Rectal smooth muscle tissue (tissue), 1 donor: ENCODE measurements around the gene CD7.
"Not testable (repeated sequence)": the region's sequence is repeated elsewhere in the genome, so short reads cannot be mapped to it uniquely, and the experiment has no call there.

Experiments
- H3K27ac ChIP-seq: one replicate; pipeline ENCODE4 v1.7.0; 2013; ENCODE audit warnings: low read depth, low read length, inconsistent platforms
- H3K27me3 ChIP-seq: one replicate; pipeline ENCODE4 v1.7.0; 2013; ENCODE audit warnings: low read length; ENCODE audit not compliant: control insufficient read depth, insufficient read depth
- H3K36me3 ChIP-seq: one replicate; pipeline ENCODE4 v1.7.0; 2013; ENCODE audit warnings: low read length; ENCODE audit not compliant: control insufficient read depth, insufficient read depth
- H3K4me1 ChIP-seq: one replicate; pipeline ENCODE4 v1.7.0; 2013; ENCODE audit warnings: low read length; ENCODE audit not compliant: control insufficient read depth, insufficient read depth
- H3K4me3 ChIP-seq: one replicate; pipeline ENCODE4 v1.7.0; 2013; ENCODE audit warnings: low read length
- H3K9ac ChIP-seq: one replicate; pipeline ENCODE4 v1.7.0; 2013; ENCODE audit warnings: low read length

The CD7 gene

DNA sequence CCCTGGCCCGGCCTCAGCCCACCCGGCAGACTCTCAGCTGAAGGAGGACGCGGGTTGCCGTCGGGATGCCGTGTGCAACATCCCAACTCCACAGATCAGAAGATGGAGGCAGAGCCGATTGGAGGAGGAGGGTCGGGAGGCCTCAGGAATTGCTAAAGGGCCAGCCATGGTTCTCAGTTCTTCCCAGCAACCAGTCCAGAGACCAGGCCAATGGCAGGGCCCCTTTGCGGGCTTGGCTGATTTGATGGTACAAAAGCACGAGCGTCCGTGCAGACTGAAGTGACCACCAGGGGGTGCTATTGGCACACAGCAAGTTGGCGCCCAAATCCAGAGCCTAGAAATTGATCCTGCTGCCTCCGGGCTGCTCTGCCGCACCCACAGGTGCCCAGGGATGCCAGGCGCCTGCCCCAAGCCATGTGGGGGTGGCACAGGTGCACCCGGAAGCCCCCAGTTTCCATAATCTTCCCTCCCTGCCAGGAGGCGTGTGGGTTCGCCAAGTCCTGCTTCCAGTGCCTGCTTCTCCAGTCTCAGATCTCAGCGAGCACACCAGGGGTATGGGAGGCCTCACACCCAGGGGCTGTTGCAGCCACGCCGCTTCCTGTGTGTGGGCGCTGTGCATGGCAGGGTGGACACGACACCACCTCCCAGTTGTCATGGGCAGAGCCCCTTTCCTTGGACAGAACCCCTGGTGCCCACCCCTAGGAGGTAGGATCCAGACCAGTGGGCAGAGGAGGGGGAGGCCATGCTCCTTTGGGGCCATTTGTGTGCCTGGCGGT is 34.5 kb upstream of the CD7 start:
- Histone ChIP-seq H3K36me3 (no peaks in the 10 kb centered on the region), H3K4me1 (no peaks in the 10 kb centered on the region), H3K27me3 (no peaks in the 10 kb centered on the region), H3K4me3 (no peak overlapping the region), H3K27ac (no peak overlapping the region), H3K9ac (no peak overlapping the region)

DNA sequence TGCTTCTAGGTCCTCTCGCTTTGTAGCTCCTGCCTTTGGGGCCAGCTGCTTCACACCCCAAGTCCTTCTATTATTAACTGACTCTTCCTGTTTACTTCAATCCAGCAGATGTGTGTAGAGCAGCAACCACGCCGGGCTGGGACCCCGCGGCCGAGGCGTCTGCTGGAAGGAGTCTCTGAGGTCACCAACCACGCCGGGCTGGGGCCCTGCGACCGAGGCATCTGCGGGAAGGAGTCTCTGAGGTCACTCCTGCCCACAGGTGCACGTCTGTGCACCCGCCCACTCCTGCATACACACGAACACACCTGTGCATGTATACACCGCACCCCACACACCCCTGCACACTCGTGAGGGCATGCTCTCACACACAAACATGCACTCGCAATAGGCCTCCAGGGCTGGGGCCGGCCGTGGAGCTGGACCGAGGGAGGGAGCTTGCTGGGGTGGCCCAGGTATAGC is 33.9 kb upstream of the CD7 start:
- no peak overlapping the region for H3K4me3 ChIP-seq
- H3K4me1 ChIP-seq = no peaks in the 10 kb centered on the region
- H3K36me3 ChIP-seq = no peaks in the 10 kb centered on the region
- no peak overlapping the region for H3K27ac ChIP-seq
- no peaks in the 10 kb centered on the region for H3K27me3 ChIP-seq
- H3K9ac ChIP-seq = no peak overlapping the region

DNA sequence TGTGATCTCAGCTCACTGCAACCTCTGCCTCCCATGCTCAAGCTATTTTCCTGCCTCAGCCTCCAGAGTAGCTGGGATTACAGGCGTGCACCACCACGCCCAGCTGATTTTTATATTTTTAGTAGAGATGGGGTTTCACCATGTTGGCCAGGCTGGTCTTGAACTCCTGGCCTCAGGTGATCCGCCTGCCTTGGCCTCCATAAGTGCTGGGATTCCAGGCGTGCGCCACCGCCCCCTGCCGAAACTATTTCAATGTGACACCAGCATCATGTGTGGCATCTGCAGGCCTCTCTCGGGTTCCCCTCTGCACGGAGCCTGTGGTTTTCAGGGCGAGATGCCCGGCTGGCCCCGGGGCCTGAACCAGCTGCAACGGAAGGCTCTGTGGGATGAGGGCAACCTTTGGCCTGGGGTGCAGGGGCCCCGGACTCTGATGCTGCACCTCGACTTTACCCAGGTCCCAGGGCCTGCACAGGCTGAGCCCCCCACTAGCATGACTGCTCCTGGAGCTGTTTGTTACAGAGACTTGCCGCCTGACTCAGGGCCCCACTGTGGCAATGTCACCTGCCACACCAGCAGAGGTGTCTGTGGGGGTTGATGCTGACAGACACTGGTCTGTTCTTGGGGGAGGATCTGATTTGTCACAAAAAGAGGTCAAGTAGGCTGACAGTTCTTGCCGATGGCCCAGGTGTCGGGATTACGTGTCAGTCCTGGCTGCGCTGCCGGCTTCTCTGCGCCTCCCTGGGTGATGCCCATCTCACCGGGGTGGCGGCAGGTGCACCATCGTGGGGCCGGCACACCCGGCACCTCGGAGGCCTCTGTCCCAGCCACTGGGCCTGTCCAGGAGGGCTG is 33.0 kb upstream of the CD7 start:
- Histone ChIP-seq H3K27ac (no peak overlapping the region), H3K4me3 (no peak overlapping the region), H3K27me3 (no peaks in the 10 kb centered on the region), H3K4me1 (no peaks in the 10 kb centered on the region), H3K36me3 (no peaks in the 10 kb centered on the region), H3K9ac (no peak overlapping the region)

DNA sequence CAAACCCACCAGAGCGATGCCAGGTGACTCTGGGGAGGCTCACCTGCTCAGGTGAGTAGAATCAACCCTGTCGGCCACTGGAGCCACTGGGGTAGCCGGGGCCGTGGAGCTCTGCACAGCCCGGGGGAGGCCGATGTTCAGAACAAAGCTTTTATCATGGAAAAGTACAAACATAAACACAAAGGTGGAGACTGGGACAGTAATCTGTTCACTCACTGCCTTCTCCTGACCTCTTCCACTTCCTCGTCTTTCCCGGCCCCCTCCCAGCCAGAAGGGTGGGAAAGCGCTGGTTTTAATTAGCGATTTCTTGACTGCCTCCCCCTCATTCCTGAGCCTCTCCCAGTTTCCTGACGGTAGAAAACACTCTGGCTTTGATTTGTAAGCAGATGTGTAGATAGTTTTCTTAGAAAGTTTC is 31.9 kb upstream of the CD7 start:
- Histone ChIP-seq H3K27me3 (no peaks in the 10 kb centered on the region), H3K27ac (no peak overlapping the region), H3K4me1 (no peaks in the 10 kb centered on the region), H3K36me3 (no peaks in the 10 kb centered on the region), H3K4me3 (no peak overlapping the region), H3K9ac (no peak overlapping the region)

- Histone ChIP-seq H3K9ac (no peak overlapping the region), H3K27ac (no peak overlapping the region), H3K4me1 (no peaks in the 10 kb centered on the region), H3K4me3 (no peak overlapping the region), H3K36me3 (no peaks in the 10 kb centered on the region), H3K27me3 (no peaks in the 10 kb centered on the region)
These were observed 31.5 kb upstream of the CD7 start for GRCh38 chr17:82348866-82349265.

GRCh38 chr17:82348434-82348833 is 31.0 kb upstream of the CD7 start:
- no peaks in the 10 kb centered on the region for H3K27me3 ChIP-seq

GRCh38 chr17:82347994-82348393 is 30.6 kb upstream of the CD7 start:
- H3K4me3 ChIP-seq, H3K9ac ChIP-seq, H3K4me1 ChIP-seq, H3K36me3 ChIP-seq, H3K27me3 ChIP-seq, H3K27ac ChIP-seq: not testable (repeated sequence)

More at GRCh38 chr17:82348434-82348833, 31.0 kb upstream of the CD7 start:
- Histone ChIP-seq H3K36me3 (no peaks in the 10 kb centered on the region), H3K4me3 (no peak overlapping the region), H3K27ac (no peak overlapping the region), H3K4me1 (no peaks in the 10 kb centered on the region), H3K9ac (no peak overlapping the region)

DNA sequence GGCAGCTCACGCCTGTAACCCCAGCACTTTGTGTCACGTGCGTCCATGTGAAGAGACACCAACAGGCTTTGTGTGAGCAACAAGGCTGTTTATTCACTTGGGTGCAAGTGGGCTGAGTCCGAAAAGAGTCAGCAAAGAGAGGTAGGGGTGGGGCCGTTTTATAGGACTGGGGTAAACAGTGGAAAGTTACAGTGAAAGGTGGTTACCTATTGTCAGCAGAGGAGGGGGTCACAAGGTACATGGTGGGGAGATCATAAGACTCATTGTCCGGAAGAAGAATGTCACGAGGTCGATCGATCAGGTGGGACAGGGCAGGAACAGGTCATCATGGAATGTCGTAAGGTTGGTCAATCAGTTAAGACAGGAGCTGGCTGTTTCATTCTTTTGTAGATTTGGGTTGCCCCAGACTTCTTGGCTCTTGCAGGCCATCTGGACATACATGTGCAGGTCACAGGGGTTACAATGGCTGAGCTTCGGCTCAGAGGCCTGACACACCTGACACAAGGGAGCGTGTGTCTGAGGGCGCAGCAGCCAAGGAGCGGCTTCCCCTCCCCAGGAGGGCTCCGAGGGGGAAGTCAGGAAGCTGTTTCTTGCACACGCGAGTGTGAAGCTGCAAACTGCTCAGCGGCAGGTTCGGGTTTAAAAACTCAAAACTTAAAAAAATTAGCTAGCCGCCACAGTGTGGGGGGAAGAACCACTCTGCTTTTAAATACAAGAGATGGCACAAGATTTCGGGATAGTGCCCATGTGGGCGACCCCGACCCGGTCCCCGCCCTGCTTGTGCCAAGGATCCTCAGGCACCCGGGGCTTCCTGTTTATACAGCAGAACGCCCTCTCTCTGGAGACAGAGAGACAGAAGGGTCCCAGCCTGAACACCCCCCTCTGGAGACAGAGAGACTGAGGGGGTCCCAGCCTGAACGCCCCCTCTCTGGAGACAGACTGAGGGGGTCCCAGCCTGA is 29.2 kb upstream of the CD7 start:
- H3K4me3 ChIP-seq = no peak overlapping the region
- no peaks in the 10 kb centered on the region for H3K4me1 ChIP-seq
- no peaks in the 10 kb centered on the region for H3K27me3 ChIP-seq
- no peaks in the 10 kb centered on the region for H3K36me3 ChIP-seq
- no peak overlapping the region for H3K9ac ChIP-seq
- H3K27ac ChIP-seq = no peak overlapping the region

GRCh38 chr17:82345151-82345976 is 28.0 kb upstream of the CD7 start:
- Histone ChIP-seq H3K9ac (no peak overlapping the region), H3K36me3 (no peaks in the 10 kb centered on the region), H3K4me3 (no peak overlapping the region), H3K27me3 (no peaks in the 10 kb centered on the region), H3K4me1 (no peaks in the 10 kb centered on the region), H3K27ac (no peak overlapping the region)

DNA sequence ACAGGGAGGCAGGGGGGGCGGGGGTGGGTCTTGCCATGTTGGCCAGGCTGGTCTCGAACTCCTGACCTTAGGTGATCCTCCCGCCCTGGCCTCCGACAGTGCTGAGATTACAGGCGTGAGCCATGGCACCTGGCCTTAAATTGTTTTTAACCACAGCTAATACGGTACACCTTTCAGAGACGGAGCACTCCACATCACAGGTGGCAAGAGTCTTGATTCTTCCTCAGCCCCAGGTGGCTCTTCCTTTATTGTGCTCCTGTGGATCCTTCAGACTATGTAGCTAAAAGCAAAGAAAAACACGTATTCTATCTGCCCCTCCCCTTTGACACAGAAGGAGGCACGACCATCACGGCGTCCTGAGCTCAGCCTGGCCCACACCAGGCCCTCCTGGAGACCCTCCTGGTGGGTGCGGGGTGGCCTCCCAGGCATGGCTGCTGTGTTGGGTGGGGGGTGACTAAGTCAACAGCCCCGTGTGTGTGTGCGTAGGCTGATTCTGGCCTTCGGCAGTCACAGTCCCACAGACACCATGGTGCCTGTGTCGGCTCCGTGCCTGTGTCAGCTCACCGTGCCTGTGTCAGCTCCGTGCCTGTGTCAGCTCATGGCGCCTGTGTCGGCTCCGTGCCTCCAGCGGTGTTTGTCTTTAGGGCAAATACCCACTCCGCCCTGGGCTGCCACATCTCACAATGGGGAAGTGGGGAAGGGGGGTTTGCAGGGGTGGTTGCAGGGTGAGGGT is 26.9 kb upstream of the CD7 start:
- Histone ChIP-seq H3K9ac (no peak overlapping the region), H3K27me3 (no peaks in the 10 kb centered on the region), H3K4me3 (no peak overlapping the region), H3K27ac (no peak overlapping the region), H3K4me1 (no peaks in the 10 kb centered on the region), H3K36me3 (no peaks in the 10 kb centered on the region)

GRCh38 chr17:82343560-82343959 is 26.2 kb upstream of the CD7 start:
- Histone ChIP-seq H3K4me1 (peaks cover 4% of the 10 kb centered on the region), H3K36me3 (no peaks in the 10 kb centered on the region), H3K27me3 (no peaks in the 10 kb centered on the region), H3K27ac (no peak overlapping the region), H3K9ac (no peak overlapping the region), H3K4me3 (no peak overlapping the region)
